ENCODE results near the gene TRABD2B.

TRABD2B gene

GRCh38 chr1:47868348-47868676 is 128.9 kb downstream of the TRABD2B start:
- no peak overlapping the region for H3K4me3 ChIP-seq
- no peak overlapping the region for H3K27ac ChIP-seq

DNA sequence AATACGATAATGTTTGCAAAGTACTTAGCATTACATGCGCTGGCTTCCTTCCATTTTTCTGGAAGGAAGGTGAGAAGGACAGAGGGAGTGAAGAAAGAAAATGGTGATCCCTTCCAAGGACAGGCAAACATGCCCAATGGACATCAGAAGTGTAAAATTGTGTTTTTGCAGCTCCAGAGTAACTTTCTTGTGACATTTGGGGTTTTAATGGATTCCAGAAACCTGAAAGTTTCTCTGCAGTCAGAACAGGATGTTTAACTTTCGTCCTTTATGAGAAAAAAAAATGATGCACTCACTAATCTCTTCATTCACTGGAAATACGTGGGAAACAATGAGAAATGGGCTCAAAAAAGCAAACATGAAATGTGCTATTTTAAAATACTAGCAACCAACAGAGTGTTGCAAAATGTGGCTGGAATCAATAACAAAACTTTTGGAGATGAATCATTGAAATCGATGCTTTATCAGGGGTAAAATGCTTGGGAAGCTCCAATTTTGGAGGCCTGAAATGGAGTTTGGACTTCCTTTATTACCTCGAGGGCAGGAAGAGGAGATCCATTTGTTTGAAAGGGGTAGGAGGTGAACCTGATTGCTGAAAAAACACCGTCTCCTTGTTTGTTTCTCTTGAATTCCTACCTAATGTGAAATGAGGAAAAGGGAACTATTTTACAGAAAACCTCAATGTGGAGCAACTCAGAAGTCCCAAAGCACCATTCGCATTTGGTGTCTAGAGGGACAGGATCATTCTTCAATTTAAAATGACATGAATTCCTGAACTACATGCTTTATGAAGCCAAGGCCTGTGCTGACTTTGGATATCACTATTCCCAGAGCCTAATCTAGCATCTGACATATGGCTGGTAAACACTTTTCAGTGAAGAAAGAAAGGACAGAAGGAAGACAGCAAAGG is 129.5 kb downstream of the TRABD2B start:
- H3K4me3 ChIP-seq: no peak overlapping the region
- peak overlapping the region in 2 of 21 experiments; percentile 12 to 31 for H3K27ac ChIP-seq

DNA sequence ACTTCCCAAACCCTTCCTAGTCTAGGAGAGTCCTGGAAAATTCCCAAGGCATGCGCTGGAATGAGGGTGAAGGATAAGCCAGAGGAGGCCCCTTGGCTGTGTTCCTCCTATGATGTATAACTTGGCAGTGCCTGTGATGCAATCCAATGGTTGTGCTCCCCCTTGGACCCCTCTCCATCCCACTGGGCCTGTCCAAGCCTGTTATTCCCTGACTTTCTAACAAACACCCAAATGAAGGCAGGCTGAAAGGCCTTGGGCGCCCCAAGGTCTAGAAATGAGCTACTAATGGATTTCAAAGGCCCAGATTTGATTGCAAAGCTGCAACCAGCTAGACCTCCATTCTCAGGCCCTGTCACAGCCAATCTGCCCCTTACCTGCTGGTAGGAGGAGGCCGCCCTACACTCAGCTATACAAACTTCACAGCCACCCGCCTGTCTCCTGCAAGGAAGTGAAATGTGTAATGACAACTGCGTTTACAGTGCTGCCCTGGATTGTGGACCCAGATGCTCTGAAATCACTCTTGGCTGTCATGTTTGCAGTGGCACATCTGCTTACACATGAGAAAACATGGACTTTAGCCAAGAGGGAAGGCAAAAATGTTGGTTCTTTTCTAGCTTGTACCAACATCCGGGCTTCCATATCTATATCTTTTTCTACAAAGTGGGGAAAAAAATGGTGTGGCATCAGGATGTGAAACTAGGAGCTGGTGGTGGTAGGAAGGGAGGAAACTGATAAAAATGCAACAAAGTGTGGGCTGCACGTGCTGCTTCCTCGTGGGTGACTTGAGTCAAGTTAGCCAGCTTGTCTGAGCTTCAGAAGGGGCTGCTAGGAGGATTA is 130.4 kb downstream of the TRABD2B start:
- Histone ChIP-seq H3K4me3 (no peak overlapping the region), H3K27ac (peak overlapping the region in 3 of 21 experiments; percentile 22 to 37 (median 31))

DNA sequence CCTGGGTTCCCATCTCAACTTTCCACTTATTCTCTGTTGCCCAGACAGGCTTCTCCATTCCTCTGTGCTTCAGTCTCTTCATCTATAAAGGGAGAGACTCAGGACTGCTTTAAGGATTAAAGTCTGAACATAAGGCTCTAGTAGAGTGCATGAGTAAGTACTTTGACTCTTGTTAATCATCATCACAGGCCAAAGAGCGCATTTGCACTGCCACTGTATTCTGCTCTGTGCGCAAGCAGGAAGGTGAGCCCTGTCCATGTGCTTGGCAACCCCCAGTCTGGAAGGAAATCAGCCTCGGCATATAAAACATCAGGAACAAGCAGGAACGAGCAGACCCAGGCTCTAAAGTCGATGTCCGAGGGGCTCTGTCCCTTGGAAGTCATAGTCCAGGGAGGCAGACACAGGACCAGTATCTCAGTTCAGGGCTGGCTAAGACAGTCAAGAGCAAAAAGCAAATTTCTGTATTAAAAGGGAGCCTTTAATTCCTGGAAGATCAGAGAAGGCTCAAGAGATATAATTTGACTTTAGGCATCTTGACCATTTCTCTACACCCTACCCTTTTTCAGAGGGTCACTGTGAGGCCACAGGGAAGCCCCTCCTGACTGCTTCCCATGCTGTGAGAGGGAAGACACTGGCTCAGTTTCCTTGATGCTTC is 131.2 kb downstream of the TRABD2B start:
- H3K27ac ChIP-seq: no peak overlapping the region
- H3K4me3 ChIP-seq: no peak overlapping the region

DNA sequence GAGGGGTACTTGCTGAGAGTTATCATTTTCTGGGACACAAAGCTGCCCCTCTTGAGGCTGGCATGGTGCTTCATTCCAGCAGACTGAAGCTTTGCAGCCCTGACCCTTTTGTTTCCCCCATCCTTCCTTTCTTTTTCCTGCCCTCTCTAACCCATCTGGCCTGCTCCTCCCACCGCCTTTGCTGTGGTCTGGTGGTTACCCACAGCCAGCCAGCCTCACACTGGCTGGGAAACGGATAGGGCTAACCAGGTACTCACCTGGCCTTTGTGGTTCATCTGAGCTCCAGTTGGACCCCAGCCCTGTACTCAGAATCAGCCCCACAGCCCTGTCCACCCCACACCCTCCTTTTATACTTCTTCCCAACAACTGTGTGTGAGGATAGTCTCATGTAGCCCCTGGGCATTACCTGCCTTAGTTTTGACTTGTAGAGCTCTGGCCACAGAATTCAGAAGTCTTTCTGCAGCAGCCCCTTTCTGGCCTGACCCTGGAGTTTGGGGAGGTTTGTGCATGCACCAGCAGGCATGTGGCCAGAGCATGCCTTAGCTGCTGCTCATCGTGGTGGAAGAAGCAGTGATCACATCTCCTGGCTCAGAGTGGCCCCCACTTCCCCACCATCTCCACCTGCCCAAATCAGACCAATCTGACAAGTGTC is 138.0 kb downstream of the TRABD2B start:
- Histone ChIP-seq H3K27ac (no peak overlapping the region), H3K4me3 (no peak overlapping the region)

GRCh38 chr1:47856996-47857395 is 140.2 kb downstream of the TRABD2B start:
- Histone ChIP-seq H3K4me3 (no peak overlapping the region), H3K27ac (no peak overlapping the region)

DNA sequence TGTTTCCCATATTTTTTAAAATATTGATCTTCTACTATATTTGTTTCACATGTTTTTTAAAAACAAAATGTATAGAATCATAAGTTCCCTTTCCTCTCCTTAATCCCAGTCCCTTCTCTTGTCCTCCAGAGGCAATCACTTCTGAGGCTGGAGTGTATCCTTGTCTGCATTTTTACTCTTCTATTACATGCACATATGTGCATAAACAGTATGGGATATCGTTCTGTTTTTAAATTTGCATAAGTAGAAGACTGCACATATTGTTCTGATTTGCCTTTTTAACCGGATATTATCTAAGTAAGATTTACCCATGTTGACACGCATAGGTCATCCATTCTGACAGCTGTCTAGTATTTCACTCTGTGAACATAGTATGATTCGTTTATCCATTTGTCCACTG is 142.0 kb downstream of the TRABD2B start:
- Histone ChIP-seq H3K4me3 (no peak overlapping the region), H3K27ac (no peak overlapping the region)

DNA sequence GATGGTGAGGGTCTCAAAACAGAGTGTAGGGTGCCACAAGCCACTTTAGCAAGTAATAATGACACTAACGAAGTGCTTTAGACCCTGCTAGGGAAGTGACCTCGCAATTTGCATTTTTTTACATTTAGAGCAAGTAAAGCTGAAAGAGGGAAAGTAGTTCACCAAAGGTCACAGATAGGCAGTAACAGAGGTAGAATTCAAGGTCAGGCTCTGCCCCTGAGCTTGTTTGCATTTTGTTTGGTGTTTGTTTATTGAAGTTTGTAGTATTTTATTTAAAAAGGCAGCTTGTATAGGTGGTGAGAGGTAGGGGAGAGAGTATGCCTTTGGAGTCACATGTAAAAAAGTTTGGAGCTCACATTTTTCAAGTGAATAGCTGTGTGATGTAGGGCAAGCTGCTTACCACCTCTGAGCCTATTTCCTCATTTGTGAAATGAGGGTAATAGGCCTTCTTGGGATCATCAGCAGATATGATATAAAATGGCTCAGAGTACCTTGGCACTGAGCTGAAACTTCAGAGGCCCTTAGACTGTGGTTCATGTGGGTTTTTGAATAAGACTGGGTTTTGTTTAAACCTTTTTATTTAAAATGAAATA is 142.5 kb downstream of the TRABD2B start:
- no peak overlapping the region for H3K4me3 ChIP-seq
- H3K27ac ChIP-seq: no peak overlapping the region

DNA sequence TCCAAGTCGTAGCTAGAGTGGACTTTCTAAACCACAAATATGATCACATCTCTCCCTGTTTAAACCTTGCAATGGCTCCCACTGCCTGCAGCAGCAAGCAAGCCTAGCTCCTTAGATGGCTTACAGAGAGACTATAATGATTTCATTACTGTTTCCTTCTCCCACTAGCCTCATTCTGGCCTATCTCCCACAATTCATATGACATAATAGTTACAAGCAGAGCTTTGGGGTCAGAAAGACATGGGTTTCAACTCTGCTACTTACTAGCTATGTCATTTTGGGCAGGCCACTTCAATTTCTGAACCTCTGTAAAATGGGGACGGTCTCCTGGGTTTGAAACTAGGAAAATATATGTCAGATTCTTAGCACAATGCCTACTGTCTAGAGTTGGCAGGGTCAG is 143.3 kb downstream of the TRABD2B start:
- H3K4me3 ChIP-seq: no peak overlapping the region
- no peak overlapping the region for H3K27ac ChIP-seq

GRCh38 chr1:47853059-47853458 is 144.1 kb downstream of the TRABD2B start:
- no peak overlapping the region for H3K27ac ChIP-seq

DNA sequence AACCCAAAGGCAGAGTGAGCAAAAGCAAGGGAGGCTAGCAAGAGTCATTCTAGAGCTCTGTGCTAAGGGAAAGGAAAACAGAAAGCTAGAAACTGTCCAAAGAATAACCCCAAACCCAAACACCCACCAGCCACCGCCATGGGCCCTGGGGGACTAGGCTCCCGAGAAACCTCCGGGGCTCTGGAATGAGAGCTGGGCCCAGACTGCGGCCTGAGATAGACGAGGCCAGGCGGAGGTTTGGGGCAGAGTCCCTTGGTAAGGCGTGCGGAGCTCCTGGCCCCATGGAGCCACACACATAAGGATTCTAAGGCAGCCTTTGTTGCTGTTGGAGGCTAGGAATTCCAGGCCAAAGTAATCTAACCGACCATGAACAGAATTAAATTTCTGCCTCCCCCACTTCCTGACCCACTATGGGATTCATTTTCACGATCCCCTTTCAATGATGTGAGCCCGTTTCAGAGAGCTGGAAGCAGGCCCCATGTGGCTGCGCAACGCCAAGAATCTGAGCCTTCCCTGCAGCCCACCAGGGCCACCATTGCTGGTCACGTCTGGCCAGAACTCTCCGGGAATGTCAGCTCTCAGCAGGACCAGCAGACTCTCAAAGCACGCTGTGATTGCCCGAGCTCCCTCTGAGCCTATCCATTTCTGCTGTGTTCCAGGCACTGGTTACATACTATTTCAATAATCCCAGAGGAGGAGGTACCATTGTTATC is 145.0 kb downstream of the TRABD2B start:
- no peak overlapping the region for H3K27ac ChIP-seq
- H3K4me3 ChIP-seq: no peak overlapping the region

More at GRCh38 chr1:47853059-47853458, 144.1 kb downstream of the TRABD2B start:
- H3K4me3 ChIP-seq: no peak overlapping the region

DNA sequence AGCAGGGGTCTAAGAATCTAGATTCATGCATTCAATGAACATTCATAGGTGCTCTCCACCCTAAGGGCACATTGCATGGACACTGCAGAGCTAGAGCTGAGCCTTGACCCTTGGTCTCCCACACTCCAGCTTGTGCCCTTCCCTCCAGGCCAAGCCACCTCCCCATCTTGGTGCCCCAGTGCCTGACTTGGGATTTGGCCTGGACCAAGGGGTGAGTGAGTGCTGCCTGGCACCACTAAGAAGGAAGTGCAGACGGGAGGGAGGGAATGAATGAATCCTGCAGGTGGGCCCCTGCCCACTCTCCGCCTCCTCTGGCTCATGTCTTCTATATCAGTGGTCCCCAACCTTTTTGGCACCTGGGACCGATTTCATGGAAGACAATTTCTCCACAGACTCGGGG is 146.7 kb downstream of the TRABD2B start:
- Histone ChIP-seq H3K4me3 (no peak overlapping the region), H3K27ac (no peak overlapping the region)

GRCh38 chr1:47849591-47850261 is 147.5 kb downstream of the TRABD2B start:
- H3K27ac ChIP-seq: no peak overlapping the region
- no peak overlapping the region for H3K4me3 ChIP-seq

DNA sequence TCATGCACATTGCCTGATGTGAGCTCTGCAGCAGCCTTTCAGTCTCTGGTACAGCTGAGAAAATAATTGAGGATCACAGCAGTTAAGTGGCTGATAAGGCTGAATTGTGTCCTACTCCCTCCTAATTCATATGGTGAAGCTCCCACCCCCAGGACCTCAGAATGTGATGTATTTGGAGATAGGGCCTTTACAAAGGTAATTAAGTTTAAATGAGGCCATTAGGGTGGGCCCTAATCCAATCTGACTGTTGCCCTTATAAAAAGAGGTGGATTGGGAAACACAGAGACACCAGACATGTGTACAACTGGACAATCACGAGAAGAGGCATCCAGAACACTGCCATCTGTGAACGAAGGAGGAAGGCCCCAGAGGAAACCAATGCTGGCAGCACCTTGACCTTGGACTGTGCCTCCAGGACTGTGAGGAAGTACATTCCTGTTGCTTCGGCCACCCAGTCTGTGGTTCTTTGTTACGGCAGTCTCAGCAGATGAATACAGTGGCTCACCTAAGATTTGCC is 148.1 kb downstream of the TRABD2B start:
- H3K4me3 ChIP-seq: no peak overlapping the region
- H3K27ac ChIP-seq: no peak overlapping the region

DNA sequence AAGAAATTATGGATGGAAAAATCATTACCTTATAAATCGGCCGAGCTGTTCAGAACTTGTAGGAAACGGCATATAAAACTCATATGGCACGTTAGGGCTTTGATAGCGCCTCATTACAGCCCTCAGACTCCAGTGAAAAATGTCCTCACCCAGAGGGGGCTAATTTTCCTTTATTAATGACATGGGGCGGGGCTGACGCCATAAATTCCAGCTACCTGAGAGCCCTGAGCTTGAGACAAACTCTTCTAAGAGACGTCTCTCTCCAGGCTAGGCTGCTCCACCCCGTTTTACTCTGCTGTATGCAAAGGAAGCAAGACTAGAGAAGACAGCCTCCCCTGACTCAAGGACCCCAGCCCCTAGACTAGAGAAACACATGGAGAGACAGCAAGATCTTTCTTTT is 149.4 kb downstream of the TRABD2B start:
- no peak overlapping the region for H3K27ac ChIP-seq
- H3K4me3 ChIP-seq: no peak overlapping the region

GRCh38 chr1:47844558-47844955 is 152.6 kb downstream of the TRABD2B start:
- Histone ChIP-seq H3K4me3 (no peak overlapping the region), H3K27ac (no peak overlapping the region)

GRCh38 chr1:47843781-47844557 is 153.2 kb downstream of the TRABD2B start:
- H3K4me3 ChIP-seq: no peak overlapping the region
- no peak overlapping the region for H3K27ac ChIP-seq

All from skin epidermis (tissue), 12 donors.